Activated CD8-positive, alpha-beta memory T cell treated with anti-CD3 and anti-CD28 coated beads, Interleukin-2, amount 50 U/mL, for 1 hour (primary cell): ENCODE results near the gene ASF1B.

Source experiments
- DNase-seq: peaks from one replicate; pipeline ENCODE4 v3.0.0-alpha.2; 2020; ENCODE audit errors: extremely low read depth

The ASF1B gene

DNA sequence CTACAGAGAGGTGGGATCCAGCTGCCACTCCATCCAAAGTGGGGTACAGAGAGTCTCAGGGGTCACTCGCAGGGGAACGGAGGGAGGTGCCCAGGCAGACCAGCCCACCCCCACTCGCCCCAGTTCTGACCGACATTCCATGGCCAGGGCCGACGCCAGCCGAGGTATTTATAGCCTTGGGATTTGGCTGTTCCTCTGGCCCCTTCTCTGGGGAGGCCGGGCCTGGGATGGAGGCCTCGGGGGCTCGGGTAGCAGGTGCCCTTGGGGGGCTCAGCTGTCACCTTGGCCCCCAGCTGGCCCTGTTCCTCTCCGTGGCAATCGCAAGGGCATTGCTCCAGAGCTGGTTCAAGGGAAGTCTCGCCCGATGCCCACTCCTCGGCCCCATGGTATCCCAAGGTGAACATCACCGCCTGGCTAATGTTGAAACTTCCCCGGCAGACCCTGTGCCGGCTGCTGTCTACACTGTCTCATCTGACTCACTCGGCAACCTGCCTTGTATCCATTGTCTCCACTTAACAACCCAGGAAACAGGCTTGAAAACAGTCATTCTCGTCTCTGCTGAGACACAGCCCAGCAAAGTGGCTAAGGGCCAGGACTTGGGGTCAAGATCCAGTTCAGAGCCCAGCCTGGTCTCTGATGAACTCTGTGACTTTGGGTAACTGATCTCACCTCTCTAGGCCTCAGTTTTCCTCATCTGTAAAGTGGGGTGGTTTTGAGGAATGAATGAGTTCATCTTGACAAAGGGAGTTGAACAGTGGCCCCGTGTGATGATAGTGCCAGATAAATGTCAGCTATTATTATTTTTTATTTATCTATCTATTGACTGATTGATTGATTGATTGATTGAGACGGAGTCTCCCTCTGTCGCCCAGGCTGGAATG, 28.6 kb downstream of the ASF1B start:
- no peak for DNase-seq

DNA sequence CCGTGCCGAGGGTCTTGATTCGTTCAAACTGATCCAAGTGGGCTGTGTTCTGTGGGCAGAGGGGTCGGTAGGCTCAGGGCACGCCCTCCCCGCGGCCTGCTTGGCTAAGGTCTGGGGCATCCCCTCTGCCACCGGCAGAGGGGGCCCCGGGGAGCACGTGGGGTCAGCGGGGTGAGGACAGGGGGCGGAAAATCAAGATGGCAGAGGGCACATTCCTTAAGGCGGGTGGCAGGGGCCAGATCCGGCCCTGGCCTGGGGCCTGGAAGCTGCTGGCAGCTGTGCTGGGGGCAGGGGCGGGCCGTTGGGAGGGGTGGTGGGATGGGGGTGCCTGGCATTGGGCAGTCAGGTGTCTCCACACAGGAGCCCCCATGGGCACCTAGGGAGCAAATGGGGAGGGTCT, 29.5 kb downstream of the ASF1B start:
- DNase-seq: no peak

DNA sequence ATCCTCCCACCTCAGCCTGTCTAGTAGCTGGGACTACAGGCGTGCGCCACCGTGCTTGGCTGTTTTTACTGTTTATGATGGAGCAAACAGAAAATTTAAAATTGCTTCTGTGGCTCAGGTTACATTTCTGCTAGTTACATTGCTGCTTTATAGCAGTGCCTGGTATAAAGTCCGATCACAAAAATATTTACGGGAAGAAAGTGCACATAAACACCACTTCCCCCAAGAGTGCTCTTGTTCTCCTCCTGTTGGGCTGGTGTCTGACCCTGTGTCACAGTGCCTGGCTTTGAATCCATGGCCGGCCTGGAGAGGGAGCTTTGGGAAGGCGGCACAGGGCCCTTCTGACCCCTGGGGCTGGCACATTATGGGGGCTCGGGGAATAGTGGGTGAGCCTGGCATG, 30.7 kb downstream of the ASF1B start:
- DNase-seq: no peak

DNA sequence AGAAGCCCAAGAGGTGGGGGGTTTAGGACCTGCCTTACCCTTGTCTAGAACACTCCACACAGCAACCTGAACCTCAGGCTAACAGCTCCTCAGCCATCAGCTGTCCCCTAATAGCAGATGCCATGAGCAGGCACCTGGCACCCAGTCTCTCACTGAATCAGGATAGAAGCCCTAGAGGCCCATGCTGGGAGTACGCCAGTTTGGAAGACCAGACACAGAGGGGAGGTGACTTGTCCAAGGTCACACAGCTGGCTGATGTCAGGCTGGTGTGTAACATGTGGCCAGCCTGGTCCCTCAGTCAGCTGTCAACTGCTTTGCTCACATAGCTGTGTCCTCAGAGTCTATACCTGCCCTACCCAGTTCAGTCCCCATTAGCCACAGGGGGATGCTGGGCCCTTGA, 33.1 kb downstream of the ASF1B start:
- no peak for DNase-seq

DNA sequence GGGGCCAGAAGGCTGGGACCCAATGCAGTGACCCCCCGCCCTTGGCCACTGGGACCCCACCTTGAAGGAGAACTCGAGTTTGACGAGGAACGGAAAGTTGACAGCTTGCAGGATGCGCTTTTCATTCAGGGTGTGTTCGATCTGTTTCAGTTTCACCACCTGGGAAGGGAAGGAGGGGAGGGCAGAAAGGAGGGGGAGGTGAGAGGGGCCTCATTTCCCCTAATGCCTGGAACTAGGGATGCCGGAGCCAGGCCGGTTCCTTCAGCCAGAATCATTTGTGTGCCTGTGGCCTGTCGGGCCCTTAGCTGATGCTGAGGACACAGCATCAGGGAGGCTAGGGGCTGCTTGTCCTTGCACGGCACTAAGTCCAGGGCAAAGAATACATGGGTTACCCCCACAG, 33.6 kb downstream of the ASF1B start:
- no peak for DNase-seq

DNA sequence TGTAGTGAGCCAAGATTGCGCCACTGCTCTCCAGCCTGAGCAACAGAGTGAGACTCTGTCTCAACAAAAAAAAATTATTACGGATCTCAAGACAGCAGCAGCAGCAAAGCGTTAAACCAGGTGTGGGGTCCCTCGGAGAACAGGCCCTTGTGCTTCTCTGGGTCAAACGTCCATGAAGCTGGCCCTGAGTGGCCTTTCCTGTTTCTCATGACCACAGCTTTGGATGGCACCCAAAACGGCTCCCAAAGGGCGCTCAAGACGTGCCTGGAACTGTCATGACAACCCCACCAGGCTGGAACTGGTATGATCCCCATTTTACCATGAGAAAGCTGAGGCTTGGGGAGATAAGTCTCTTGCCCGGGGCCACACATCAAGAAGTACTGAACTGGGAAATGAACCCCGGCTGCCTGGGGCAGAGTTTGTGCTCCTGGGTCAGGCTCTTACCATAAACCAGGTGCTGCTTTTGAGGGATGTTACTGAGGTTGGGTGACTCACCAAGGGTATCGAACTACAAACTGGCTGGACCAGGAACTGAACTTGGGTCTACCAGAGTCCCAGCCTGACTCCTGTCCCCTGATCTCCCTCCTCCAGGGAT, 34.2 kb downstream of the ASF1B start:
- no peak for DNase-seq

DNA sequence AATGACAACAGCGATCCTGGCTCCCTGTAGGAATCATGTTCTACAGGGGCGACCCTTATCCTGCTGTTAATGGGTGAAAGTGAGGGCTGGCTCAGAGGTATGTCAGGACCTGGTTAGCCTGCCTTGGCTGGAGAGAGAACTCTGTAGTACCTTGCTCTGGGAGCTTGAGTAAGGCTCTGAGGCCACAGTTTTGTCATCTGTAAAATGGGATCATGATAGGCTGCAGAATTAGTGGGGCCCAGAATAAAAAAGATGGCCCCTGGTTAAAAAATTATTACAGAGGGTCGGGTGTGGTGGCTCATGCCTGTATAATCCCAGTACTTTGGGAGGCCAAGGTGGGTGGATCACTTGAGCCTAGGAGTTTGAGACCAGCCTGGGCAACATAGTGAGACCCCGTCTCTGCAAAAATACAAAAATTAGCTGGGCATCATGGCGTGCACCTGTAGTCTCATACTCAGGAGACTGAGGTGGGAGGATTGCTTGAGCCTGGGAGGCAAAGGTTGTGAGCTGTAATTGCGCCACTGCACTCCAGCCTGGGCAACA, 35.3 kb downstream of the ASF1B start:
- DNase-seq: no peak

DNA sequence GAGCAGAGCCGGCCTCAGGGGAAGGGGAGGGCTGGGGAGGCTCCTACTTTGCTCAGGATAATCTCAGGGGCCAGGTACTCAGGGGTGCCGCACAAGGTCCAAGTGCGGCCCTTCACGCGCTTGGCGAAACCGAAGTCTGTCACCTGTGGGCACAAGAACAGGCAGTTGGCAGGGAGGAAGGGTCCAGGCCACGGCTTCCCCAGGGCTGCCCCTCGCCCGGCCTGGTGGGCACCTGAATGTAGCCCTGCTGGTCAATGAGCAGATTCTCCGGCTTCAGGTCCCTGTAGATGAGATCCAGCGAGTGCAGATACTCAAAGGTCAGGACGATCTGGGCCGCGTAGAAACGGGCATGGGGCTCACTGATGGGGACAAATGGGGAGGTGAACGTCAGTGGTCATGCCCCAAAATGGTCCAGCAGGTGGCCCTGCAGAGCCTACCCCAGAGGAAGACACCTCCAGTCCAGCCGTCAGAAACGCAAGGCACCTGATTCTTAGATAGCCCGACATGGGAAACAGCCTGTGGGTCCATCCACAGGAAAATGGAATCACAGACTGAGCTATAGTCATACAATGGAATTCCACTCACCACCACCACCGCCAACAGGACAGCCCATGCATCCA, 38.7 kb downstream of the ASF1B start:
- no peak for DNase-seq

DNA sequence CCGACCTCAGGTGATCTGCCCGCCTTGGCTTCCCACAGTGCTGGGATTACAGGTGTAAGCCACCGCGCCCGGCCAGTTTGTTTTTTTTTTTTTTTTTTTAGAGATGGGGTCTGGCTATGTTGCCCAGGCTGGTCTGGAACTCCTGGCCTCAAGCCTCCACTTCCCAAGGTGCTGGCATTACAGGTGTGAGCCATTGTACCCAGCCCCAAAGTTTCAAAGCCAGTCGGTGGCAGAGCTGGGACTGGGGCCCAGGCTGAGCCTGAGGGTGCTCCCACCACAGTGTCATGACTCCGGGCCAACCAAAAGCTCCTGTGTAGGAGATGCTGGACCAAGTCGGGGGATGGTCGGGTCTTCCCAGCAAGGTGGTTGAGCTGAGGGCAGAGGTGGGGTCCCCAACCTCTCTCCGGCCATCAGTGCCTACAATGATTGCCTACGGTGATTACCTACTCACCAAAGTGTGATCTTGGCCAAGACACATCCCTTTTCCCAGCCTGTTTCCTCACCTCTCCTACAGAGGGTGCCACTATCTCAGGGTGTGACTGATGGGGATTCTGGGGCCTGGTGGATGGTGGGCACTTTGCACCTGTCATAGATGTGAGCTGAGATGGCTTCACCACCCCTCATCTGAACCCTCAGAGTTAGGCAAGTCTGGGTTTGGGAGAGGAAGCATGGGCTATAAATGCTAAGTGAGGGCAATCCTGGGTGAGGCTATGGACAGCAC, 40.0 kb downstream of the ASF1B start:
- DNase-seq: no peak

DNA sequence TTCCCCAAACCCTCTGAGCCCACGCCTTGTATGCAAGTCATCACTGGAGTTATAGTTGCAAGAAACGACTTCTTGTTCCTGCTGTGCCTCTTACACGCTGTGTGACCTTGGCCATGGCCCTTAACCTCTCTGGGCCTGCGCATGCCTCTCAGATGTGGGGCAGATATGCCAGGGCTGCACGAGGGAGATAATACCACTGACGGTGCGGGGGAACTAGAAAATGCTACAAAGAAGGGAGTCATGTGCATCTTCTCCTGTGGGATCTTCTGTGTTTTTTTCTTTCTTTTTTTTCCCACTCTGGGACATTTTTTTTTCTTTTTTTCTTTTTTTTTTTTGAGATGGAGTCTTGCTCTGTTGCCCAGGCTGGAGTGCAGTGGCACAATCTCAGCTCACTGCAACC, 41.5 kb downstream of the ASF1B start:
- no peak for DNase-seq

DNA sequence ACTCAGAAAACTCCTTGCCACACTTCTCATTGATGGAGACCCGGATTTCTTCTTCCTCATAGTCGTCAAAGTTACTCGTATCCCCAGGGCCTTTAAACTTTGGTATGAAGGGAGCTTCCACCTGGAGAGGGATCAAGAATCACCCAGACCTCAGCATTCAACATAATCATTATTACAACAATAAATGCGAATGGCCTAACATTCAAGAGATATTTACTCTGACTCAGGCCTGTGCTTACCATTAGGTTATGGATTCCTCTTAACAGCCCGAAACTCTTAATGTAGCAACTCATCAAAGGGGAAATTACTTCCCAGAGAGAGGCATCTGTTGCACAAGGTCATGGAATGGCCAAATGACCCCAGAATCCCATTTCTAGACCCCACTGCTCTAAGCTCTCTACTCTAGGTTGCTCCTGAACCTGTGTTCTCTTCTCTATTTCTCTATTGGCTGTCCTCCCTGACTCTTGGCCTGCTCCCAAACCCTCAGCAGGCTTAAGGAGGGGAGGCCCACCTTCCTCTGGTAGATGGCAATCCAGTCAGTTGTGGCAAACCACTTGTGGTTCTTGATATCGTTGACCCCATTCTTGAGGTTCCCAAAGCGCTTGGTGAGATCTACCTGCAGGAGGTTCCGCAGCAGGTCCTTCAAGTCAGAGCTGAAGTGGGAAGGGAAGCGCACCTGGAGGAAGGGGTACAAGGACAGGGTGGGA, 43.1 kb downstream of the ASF1B start:
- no peak for DNase-seq

DNA sequence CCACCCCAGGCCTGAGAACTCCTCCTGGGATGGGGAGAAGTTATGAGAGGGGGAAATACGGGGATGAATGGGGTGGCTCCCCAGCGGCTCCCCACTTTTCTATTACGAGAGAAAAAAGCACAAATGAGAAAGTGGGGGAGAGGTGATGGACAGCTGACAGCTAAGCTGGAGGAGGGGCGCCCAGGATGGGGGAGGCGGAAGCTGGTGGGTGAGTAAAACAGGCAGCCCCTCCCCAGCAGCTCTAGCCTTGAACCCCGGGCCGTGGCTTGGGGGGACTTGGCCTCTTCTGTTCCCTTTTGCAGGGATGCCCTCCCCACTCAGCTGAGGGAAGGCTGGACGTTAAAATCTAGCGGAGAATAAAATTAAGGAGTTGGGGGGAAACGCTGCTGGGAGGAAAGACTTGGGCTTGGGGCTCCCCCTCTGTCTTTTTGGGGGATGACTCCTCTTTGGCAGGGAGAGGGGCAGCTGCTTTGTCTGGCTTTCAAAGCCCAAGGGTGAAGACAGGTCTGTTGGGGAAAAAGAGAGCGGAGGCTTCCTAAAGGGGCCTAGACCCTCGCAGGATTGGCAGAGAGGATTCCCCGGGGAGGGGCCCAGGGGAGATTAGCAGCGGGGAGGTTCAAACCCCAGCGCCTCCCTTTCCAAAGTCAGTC, 44.5 kb downstream of the ASF1B start:
- DNase-seq: no peak

DNA sequence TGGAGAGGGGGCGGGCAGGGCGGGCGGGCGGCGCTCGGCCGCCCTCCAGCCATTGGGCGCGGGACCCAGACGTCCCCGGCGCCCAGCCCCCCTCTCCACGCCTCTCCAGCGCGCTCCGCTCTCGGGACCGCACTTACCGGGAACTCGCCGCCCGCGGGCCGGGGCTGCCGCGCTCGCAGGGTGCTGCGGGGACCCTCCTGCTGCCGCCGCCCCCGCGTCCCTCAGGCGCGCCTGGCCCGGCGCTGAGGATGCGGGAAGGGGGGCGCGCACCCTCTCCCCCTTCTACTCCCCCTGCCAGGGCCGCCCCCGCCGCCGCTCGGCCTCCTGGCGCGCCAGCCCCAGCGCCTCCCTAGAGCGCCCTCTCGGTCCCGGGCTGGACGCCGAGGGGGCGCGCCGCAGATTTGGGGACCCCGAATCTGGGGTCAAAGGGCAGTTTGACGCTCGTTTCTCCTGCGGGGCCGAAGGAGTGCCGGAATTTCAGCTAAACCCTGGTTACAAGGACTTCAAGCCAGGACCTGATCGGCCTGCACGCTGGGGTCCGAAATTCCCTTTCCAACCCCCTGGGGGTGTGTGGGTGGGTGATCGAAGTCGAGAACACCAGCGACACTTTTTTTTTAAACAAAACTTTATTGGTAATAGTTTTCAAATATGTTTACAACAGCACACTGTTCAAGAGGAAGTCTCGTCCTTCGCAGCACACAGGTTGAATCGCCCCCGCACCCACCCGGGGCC, 45.1 kb downstream of the ASF1B start:
- DNase-seq: no peak

DNA sequence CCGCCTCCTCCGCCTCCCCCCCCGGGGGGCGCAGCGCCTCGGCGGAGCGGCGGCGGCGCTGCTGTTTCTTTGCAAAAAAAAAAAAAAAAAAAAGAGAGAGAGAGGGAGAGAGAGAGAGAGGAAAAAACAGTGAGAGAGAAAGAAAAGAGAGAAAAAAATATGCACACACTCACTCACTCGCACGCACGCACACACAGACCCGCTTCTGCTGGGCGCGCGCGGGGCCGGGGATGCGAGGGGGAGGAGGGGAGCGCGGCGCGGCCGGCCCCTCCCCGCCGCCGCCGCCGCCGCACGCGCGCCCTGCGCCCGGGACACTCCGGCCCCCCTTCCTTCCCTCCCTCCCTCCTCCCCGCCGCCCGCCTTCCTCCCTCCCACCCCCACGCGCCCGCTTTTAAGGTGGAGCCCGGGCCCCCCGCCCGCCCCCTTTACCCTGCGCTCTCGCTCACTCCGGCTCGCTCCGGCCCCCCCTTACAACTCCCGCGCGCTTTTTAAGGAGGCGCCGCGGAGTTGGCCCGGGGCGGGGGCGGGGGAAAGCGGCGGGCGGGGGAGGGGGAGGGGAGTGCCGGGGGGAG, 45.8 kb downstream of the ASF1B start, which contains the start of gene SAMD1:
SAMD1 (minus strand) TSS at position 243 of the 572 bp plus-strand sequence.
- peak; percentile 79 for DNase-seq

DNA sequence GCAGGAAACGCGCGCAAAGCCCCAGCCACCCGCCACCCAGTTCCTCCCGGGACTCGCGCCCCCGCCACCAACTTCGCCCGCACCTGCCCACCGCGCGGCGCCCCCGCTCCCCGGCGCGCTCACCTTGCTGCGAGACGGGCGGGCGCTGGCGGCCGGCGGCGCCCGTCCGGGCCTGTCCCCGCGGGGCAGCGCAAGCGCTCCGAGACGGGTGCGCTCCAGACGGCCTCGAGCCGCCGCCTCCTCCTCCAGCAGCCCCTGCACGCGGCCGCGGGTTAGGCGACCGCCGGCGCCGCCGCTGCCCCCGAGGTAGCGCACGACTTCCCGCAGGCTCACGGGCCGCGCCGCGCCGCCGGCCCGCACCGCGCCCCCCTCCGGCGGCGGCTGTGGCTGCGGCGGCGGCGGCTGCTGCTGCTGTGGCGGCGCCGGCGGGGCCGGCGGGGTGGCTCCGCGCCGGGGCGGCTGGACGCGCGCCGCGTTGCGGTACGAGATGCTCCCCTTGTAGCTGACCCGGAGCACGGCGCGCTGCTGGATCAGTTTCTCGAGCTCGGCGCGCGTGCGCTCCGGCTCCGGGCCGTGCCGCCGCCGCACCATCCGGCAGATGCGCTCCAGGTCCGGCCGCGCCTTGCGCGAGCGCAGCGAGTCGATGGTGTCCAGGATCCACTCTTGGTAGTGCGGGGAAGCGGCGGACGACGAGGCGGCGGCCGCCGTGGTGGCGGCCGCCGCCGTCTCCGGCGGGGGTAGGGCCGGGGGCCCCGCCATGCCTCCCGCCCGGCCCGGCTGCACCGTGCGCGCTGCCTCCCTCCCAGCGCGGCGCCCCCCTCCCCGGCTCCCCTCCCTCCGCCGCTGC, 46.5 kb downstream of the ASF1B start:
- no peak for DNase-seq

DNA sequence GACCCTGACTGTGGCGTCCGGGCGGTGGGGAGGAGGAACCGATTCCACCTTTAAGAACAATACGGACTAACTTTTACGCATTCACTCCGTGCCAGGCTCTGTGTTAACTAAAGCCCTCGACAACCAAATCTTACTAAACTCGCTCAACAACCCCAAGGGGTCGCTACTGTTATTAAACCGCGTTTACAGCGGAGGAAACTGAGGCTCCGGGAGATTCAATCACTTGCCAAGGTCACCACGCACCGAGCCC, 47.1 kb downstream of the ASF1B start:
- no peak for DNase-seq

DNA sequence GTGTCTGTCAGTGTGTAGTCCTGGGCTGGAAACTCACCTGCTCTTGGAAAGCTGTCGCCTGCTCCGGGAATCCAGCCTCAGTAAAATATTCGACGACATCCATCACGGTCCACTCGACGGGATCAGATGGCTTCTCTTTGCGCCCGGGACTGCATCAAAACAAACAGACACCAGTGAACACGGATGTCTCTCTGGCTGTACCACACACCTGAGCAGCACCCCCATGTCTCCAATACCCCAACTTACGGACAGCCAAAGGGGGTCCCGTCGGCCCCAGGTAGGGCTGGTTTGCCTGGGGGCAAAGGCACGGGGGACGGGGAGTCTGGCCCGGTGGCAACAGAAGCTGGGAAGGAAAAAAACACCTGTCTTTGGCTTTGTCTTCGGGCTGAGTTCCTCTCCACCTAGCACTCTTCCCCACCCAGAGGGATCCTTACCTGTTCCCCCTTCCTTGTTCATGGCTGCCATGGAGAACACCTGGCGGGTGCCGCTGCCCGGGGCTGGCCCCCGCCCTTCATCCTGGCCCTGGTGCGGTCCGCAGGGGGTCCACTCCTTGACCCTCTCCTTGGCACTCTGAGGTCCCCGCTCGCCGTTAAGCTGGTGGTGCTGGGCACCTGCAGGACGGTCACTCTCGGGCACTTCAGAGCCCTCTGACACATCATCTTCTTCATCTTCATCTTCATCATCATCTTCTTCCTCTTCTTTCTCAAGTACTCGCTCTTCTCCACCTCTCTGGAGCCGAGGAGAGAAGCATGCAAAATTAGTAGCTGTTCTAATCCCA, 47.6 kb downstream of the ASF1B start:
- no peak for DNase-seq

DNA sequence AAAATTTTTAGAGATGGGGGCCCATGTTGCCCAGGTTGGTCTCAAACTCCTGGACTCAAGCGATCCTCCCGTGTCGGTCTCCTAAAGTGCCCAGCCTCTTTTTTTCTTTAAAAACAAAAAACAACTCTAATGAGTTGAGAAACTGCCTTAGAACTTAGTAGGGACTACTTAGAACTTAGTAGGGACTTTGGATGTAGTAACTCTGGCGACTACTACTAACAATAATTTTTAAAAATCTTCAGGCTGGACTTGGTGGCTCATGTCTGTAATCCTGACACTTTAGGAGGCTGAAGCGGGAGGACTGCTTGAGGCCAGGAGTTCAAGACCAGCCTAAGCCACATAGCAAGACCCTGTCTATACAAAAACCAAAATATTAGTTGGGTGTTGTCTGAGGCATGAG, 50.3 kb downstream of the ASF1B start:
- no peak for DNase-seq
